Measurements from ENCODE around the gene OR11L1. TPM values are rescaled to one million over a fixed set of nuclear protein-coding genes. Genes with fewer than 3 reads are reported as not detected.
A peak's percentile ranks its signal among the peaks of the same experiment; 100 is the strongest.

OR11L1 gene
- total RNA-seq, 4 donors from 2014 or later: 0.68 TPM; not detected in 3

DNA sequence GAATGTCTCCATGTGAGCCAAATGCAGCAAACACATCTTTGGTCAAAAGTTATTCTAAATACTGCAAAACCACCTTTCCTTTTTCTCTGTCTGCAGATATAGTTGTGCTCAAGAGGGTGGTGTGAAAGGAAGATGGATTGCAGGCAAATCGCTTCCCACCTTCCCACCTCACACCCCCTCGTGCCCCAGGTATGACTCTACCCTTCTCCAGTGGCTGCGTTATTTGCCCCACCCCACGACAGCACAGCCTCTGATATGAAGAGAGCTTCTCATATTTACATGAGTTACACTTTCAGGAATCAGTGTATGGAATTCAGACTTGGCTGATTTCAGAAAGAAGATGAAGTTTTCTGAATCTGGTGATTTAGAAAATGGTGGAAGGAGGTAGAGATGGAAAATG is 21.1 kb upstream of the OR11L1 start:
- TF ChIP-seq CTCF (IDR thresholded peaks at IDR 0.05) (no peak), POLR2A (IDR thresholded peaks at IDR 0.05) (no peak)
- no peak overlapping the region for H3K27ac ChIP-seq
- no peak overlapping the region for H3K4me3 ChIP-seq (replicated peaks in 1 of 3)
- H3K9me3 ChIP-seq: no peaks in the 10 kb centered on the region
- peaks cover 19 to 23% of the 10 kb centered on the region in 2 donors for H3K36me3 ChIP-seq
- no peak for DNase-seq
- intact Hi-C loops (cut with DNase I): no loop called here
- 82 to 88% methylated on average over 4 of the region's 4 CpGs for WGBS, 2 donors
- no peaks in the 10 kb centered on the region for H3K27me3 ChIP-seq
- no peaks in the 10 kb centered on the region for H3K4me1 ChIP-seq

- H3K4me1 ChIP-seq: peaks cover 0 to 2% of the 10 kb centered on the region in 2 donors
- peak overlapping the region; percentile 72 to 86 (median 81) for H3K27ac ChIP-seq
- intact Hi-C loops (cut with DNase I): no loop called here
- TF ChIP-seq CTCF (IDR thresholded peaks at IDR 0.05) (no peak), POLR2A (IDR thresholded peaks at IDR 0.05) (peak in 1 of 2 donors; percentile 16)
- no peaks in the 10 kb centered on the region for H3K27me3 ChIP-seq
- peaks cover 0 to 8% of the 10 kb centered on the region in 2 donors for H3K36me3 ChIP-seq
- no peaks in the 10 kb centered on the region for H3K9me3 ChIP-seq
- DNase-seq: peak; percentile 31 to 35
- peak overlapping the region; percentile 56 to 80 (median 69) for H3K4me3 ChIP-seq (replicated peaks in 1 of 3)
- 14 to 24% methylated on average over 15 of the region's 15 CpGs for WGBS, 2 donors
These were observed 16.4 kb upstream of the OR11L1 start for GRCh38 chr1:247857985-247858619.

DNA sequence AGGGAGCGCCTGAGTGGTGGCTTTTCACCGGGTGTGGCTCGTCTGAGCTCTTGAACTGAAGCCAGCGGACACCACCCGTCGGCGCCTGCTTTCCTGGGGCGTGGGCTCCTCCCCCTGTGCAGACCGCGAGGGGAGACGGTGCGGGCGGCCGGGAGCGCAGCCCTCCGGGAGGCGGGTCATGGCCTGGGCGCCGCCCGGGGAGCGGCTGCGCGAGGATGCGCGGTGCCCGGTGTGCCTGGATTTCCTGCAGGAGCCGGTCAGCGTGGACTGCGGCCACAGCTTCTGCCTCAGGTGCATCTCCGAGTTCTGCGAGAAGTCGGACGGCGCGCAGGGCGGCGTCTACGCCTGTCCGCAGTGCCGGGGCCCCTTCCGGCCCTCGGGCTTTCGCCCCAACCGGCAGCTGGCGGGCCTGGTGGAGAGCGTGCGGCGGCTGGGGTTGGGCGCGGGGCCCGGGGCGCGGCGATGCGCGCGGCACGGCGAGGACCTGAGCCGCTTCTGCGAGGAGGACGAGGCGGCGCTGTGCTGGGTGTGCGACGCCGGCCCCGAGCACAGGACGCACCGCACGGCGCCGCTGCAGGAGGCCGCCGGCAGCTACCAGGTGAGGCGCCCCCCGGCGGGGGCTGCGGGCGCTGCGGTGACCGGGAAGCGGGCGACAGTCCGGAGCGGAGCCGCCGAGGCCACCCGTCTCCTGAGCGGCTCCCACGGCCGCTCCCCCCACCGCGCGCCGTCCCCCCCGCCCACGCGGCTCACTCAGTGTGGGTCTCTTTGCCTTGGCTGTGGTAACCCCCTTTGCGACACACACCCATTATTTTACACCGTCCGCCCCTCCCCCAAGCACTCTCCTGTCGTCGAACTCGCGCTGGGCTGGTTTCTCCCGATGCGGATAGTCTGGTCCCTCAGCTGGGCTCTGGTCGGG is 15.6 kb upstream of the OR11L1 start, which contains the start of gene TRIM58:
Gene TRIM58, plus strand, starts transcription at position 119 of the 916 bp plus-strand sequence. Its CDS starts 60 bp downstream, at position 179.
- no peaks in the 10 kb centered on the region for H3K27me3 ChIP-seq
- no peaks in the 10 kb centered on the region for H3K9me3 ChIP-seq
- H3K4me1 ChIP-seq: peaks cover under 1 to 4% of the 10 kb centered on the region in 2 donors
- peak within 1 kb of the TSS; percentile 56 to 80 (median 69) for H3K4me3 ChIP-seq (replicated peaks in 1 of 3)
- peak in 4 of 6 experiments; percentile 51 to 71 (median 60) for TF ChIP-seq CTCF (IDR thresholded peaks at IDR 0.05)
- TF ChIP-seq POLR2A (IDR thresholded peaks at IDR 0.05): peak in 1 of 2 donors; percentile 78
- WGBS, 2 donors: 1% methylated on average over 21 to 37 of the region's 109 CpGs
- peaks cover 0 to 4% of the 10 kb centered on the region in 2 donors for H3K36me3 ChIP-seq
- peak within 1 kb of the TSS; percentile 72 to 86 (median 81) for H3K27ac ChIP-seq
- DNase-seq: peak; percentile 75 to 80
- intact Hi-C loops (cut with DNase I): no loop called here

- no peaks in the 10 kb centered on the region for H3K9me3 ChIP-seq
- H3K4me3 ChIP-seq (replicated peaks in 1 of 3): no peak overlapping the region
- TF ChIP-seq POLR2A (IDR thresholded peaks at IDR 0.05) (no peak), CTCF (IDR thresholded peaks at IDR 0.05) (no peak)
- H3K27ac ChIP-seq: no peak overlapping the region
- H3K4me1 ChIP-seq: peaks cover 4 to 16% of the 10 kb centered on the region in 2 donors
- WGBS, 2 donors: 91 to 93% methylated on average over 4 of the region's 4 CpGs
- intact Hi-C loops (cut with DNase I): no loop called here
- DNase-seq: no peak
- no peaks in the 10 kb centered on the region for H3K36me3 ChIP-seq
- H3K27me3 ChIP-seq: no peaks in the 10 kb centered on the region
These were observed 14.2 kb upstream of the OR11L1 start for GRCh38 chr1:247855911-247856310.
